Omental fat pad (tissue), 4 donors: ENCODE measurements around the gene ARFGAP1. TPM values are rescaled to one million over a fixed set of nuclear protein-coding genes. Genes with fewer than 3 reads are reported as not detected.

Experiments
- ATAC-seq: fragments of 150-250 bp; one replicate; pipeline ENCODE4 v1.9.1; 2016; ENCODE audit warnings: mild to moderate bottlenecking, moderate library complexity; ENCODE audit not compliant: low FRiP score
- DNase-seq: peaks from one replicate; pipeline ENCODE4 v3.0.0-alpha.2; 2019; ENCODE audit warnings: low spot score
- CTCF ChIP-seq, 3 donors: fragments of 450-650 bp; IDR thresholded peaks; one replicate each; pipeline ENCODE4 v1.5.1; 2016 to 2017; ENCODE audit warnings: antibody characterized with exemption in 3 of 3, mild to moderate bottlenecking in 3 of 3, moderate library complexity in 2 of 3
- total RNA-seq, 4 donors: library from RNA; depleted of rRNA; stranded (reverse); fragments of >200 nt; gene quantifications; one replicate each; pipeline ENCODE4 v1.1.0, GENCODE V29; 2016

Gene ARFGAP1
- total RNA-seq, 4 donors from 2014 or later, result 29.2 to 59.7 (median 41.3) TPM

- DNase-seq (no peak), ATAC-seq (no peak)
- TF ChIP-seq CTCF (IDR thresholded peaks at IDR 0.05), result no peak
These were observed 15.3 kb downstream of the ARFGAP1 start for GRCh38 chr20:63287697-63288580.

GRCh38 chr20:63288581-63289251 is 16.1 kb downstream of the ARFGAP1 start:
- no peak for TF ChIP-seq CTCF (IDR thresholded peaks at IDR 0.05)
- DNase-seq (no peak), ATAC-seq (no peak)

- DNase-seq (no peak), ATAC-seq (no peak)
- no peak for TF ChIP-seq CTCF (IDR thresholded peaks at IDR 0.05)
These were observed 16.9 kb downstream of the ARFGAP1 start for GRCh38 chr20:63289311-63290135.

DNA sequence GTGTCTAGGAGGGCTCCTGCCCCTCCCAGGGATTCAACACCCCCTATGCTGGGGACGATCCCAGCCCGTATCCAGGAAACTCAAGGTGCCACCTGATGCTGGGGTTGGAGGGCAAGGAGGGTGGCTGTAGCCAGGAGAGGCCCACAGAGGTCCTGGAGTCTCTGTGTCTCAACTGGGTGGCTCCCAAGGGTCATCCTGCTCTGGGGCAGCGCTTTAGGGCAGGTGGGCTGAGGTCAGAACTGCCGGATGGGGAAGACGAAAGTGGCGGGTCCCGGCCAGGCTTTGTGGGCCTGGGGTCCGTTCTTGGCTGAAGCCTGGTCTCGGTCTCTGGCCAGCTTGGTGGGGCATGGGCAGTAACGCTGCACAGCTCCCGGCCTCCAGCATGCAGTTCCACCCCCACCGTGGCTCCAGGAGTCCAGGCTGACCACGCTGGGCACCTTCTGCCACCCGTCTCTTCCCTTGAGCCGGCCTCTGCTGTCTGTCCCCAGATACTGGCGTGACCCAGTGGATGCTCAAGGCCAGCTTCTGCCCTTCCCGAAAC is 17.6 kb downstream of the ARFGAP1 start:
- ATAC-seq, result no peak
- DNase-seq, result no peak
- TF ChIP-seq CTCF (IDR thresholded peaks at IDR 0.05), result no peak

DNA sequence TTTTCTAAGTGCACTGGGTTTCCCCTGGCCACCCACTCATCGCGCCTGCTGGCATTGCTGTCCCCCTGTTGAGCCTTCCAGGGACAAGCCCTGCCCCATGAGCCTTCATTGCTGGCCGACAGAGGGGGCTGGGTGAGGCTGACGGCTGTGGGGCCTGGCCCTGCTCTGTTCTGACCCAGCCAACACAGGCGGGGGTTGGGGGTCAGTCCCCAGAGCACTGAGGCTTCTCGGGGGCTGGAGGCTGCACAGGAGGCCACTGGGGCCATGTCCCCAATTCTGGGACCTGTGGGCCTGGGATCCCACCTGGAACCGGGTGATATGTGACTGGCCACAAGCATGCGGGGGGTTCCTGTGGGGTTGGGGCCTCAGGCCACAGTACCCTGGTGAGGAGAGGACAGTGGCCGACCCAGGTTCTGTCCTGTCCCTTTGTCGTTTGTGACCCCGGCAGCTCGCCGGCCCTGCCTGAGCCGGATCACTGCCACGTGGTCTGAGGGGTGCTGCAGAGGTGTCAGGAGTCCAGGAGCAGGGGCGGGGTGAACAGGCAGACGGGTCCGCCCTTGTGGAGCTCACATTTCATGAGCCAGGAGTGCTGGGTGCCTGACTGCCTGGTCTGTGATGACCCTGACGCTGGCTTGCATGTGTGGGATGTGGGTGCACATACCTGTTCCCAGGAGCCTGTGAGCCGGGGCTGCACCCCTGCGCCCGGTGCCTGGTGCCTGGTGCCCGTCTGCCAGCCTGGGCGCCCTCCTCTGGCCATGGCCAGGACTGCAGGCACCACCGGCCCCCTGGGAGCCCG is 18.3 kb downstream of the ARFGAP1 start:
- ATAC-seq, result peak; percentile 49
- peak; percentile 36 for DNase-seq
- no peak for TF ChIP-seq CTCF (IDR thresholded peaks at IDR 0.05)

GRCh38 chr20:63291811-63292210 is 19.2 kb downstream of the ARFGAP1 start:
- DNase-seq, result no peak
- no peak for ATAC-seq
- no peak for TF ChIP-seq CTCF (IDR thresholded peaks at IDR 0.05)
